Measurements from ENCODE around the gene STK4. TPM values are rescaled to one million over a fixed set of nuclear protein-coding genes. Genes with fewer than 3 reads are reported as not detected.
A peak's percentile ranks its signal among the peaks of the same experiment; 100 is the strongest.

STK4 gene
- total RNA-seq, 5 donors from 2014 or later (not counting 1 experiment from before 2014, with no cell fraction given) = 244 to 315 (median 271) TPM

GRCh38 chr20:44979090-44979621 lies 12.8 kb downstream of the STK4 start:
- Histone ChIP-seq H3K9me3 (no peaks in the 10 kb centered on the region), H3K4me1 (ENCODE audit: control insufficient read depth in 1 of 2, extremely low read depth in 1 of 2, insufficient read depth in 2 of 2, low read length in 2 of 2) (peaks cover 47 to 67% of the 10 kb centered on the region in 2 experiments), H3K36me3 (ENCODE audit: control insufficient read depth in 2 of 2, extremely low read depth in 1 of 2, insufficient read depth in 1 of 2, low read length in 1 of 2) (peaks cover 8 to 71% of the 10 kb centered on the region in 2 donors), H3K27ac (ENCODE audit: low read length) (peak overlapping the region; percentile 91), H3K27me3 (replicated peaks in 1 of 2; ENCODE audit: control insufficient read depth in 2 of 2, extremely low read depth in 1 of 2, insufficient read depth in 2 of 2, low read length in 1 of 2) (no peaks in the 10 kb centered on the region), H3K4me3 (ENCODE audit: control insufficient read depth in 1 of 2, extremely low read depth in 1 of 2, low read length in 1 of 2) (peak overlapping the region; percentile 39 to 44)
- peaks cover 69% of the 10 kb centered on the region for H3K36me3 Mint-ChIP-seq
- H3K27ac Mint-ChIP-seq = peak overlapping the region; percentile 93 to 98
- no peaks in the 10 kb centered on the region for H3K27me3 Mint-ChIP-seq
- H3K4me1 Mint-ChIP-seq = peaks cover 90 to 95% (median 92%) of the 10 kb centered on the region in 3 donors
- no CpG with 5 or more reads among the region's 2 CpGs for WGBS (ENCODE audit: insufficient coverage)
- ChIA-PET CTCF (interaction anchor here (0.8 to 2.6 kb wide), 12 partner anchors 8 to 101 kb away, joined by 3 to 17 read pairs (median 4); partner anchors contain the start of gene TOMM34 (in 1 of the 2)), POLR2A (interaction anchor here (0.8 to 2.0 kb wide), 7 partner anchors 8 to 18 kb away, joined by 3 to 25 read pairs (median 7); no protein-coding TSS in a partner anchor)
- peaks cover 0 to 7% (median 0%) of the 10 kb centered on the region in 3 donors for H3K9me3 Mint-ChIP-seq
- ATAC-seq (replicated peaks in 1 of 4) (peak; percentile 83 to 88 (median 86)), DNase-seq (peak in 34 of 35 experiments; percentile 12 to 92 (median 62))
- peak overlapping the region; percentile 71 to 84 (median 76) for H3K4me3 Mint-ChIP-seq

GRCh38 chr20:44981736-44982406 lies 15.6 kb downstream of the STK4 start:
- peak overlapping the region in 1 of 3 donors; percentile 84 for H3K4me3 Mint-ChIP-seq
- WGBS (ENCODE audit: insufficient coverage) = 90% methylated on average over 4 of the region's 8 CpGs
- no peaks in the 10 kb centered on the region for H3K9me3 Mint-ChIP-seq
- CTCF ChIA-PET = interaction anchor here (0.6 to 1.1 kb wide), 7 partner anchors 9 to 102 kb away, joined by 3 to 6 read pairs (median 4); no protein-coding TSS in a partner anchor
- H3K36me3 Mint-ChIP-seq = peaks cover 60% of the 10 kb centered on the region
- H3K4me1 Mint-ChIP-seq = peaks cover 88 to 94% (median 90%) of the 10 kb centered on the region in 3 donors
- H3K27ac Mint-ChIP-seq = peak overlapping the region; percentile 93 to 98
- H3K9me3 ChIP-seq = no peaks in the 10 kb centered on the region
- POLR2A ChIA-PET = interaction anchor here (0.5 to 0.7 kb wide), 12 partner anchors 8 to 1392 kb away, joined by 3 to 9 read pairs (median 5); no protein-coding TSS in a partner anchor
- no peaks in the 10 kb centered on the region for H3K27me3 ChIP-seq (replicated peaks in 1 of 2; ENCODE audit: control insufficient read depth in 2 of 2, extremely low read depth in 1 of 2, insufficient read depth in 2 of 2, low read length in 1 of 2)
- no peak for ATAC-seq (replicated peaks in 1 of 4)
- H3K36me3 ChIP-seq (ENCODE audit: control insufficient read depth in 2 of 2, extremely low read depth in 1 of 2, insufficient read depth in 1 of 2, low read length in 1 of 2) = peaks cover 0 to 65% of the 10 kb centered on the region in 2 donors
- no peak for DNase-seq
- peaks cover 52 to 66% of the 10 kb centered on the region in 2 experiments for H3K4me1 ChIP-seq (ENCODE audit: control insufficient read depth in 1 of 2, extremely low read depth in 1 of 2, insufficient read depth in 2 of 2, low read length in 2 of 2)
- no peak overlapping the region for H3K4me3 ChIP-seq (ENCODE audit: control insufficient read depth in 1 of 2, extremely low read depth in 1 of 2, low read length in 1 of 2)
- H3K27me3 Mint-ChIP-seq = no peaks in the 10 kb centered on the region
- peak overlapping the region; percentile 91 for H3K27ac ChIP-seq (ENCODE audit: low read length)

GRCh38 chr20:44983093-44983674 lies 16.9 kb downstream of the STK4 start:
- H3K4me1 Mint-ChIP-seq = peaks cover 83 to 89% (median 84%) of the 10 kb centered on the region in 3 donors
- peaks cover 0 to 73% of the 10 kb centered on the region in 2 donors for H3K36me3 ChIP-seq (ENCODE audit: control insufficient read depth in 2 of 2, extremely low read depth in 1 of 2, insufficient read depth in 1 of 2, low read length in 1 of 2)
- H3K4me3 Mint-ChIP-seq = peak overlapping the region in 2 of 3 donors; percentile 33 to 51
- H3K27me3 Mint-ChIP-seq = no peaks in the 10 kb centered on the region
- no peaks in the 10 kb centered on the region for H3K9me3 Mint-ChIP-seq
- DNase-seq (no peak), ATAC-seq (replicated peaks in 1 of 4) (no peak)
- no peak overlapping the region for H3K4me3 ChIP-seq (ENCODE audit: control insufficient read depth in 1 of 2, extremely low read depth in 1 of 2, low read length in 1 of 2)
- CTCF ChIA-PET = no interaction called here
- POLR2A ChIA-PET = no interaction called here
- peak overlapping the region; percentile 91 for H3K27ac ChIP-seq (ENCODE audit: low read length)
- H3K36me3 Mint-ChIP-seq = peaks cover 60% of the 10 kb centered on the region
- H3K9me3 ChIP-seq = no peaks in the 10 kb centered on the region
- H3K27me3 ChIP-seq (replicated peaks in 1 of 2; ENCODE audit: control insufficient read depth in 2 of 2, extremely low read depth in 1 of 2, insufficient read depth in 2 of 2, low read length in 1 of 2) = no peaks in the 10 kb centered on the region
- H3K27ac Mint-ChIP-seq = peak overlapping the region; percentile 81 to 93
- peaks cover 47 to 55% of the 10 kb centered on the region in 2 experiments for H3K4me1 ChIP-seq (ENCODE audit: control insufficient read depth in 1 of 2, extremely low read depth in 1 of 2, insufficient read depth in 2 of 2, low read length in 2 of 2)
- WGBS (ENCODE audit: insufficient coverage) = 100% methylated on average over 7 of the region's 7 CpGs

GRCh38 chr20:44988631-44989171 lies 22.4 kb downstream of the STK4 start:
- no peak for ATAC-seq (replicated peaks in 1 of 4)
- no peak for DNase-seq
- H3K9me3 Mint-ChIP-seq = no peaks in the 10 kb centered on the region
- H3K9me3 ChIP-seq = no peaks in the 10 kb centered on the region
- peak overlapping the region; percentile 80 to 94 for H3K27ac Mint-ChIP-seq
- peaks cover 71 to 87% (median 79%) of the 10 kb centered on the region in 3 donors for H3K4me1 Mint-ChIP-seq
- H3K27me3 ChIP-seq (replicated peaks in 1 of 2; ENCODE audit: control insufficient read depth in 2 of 2, extremely low read depth in 1 of 2, insufficient read depth in 2 of 2, low read length in 1 of 2) = no peaks in the 10 kb centered on the region
- H3K36me3 Mint-ChIP-seq = peaks cover 51% of the 10 kb centered on the region
- peaks cover 0 to 53% of the 10 kb centered on the region in 2 donors for H3K36me3 ChIP-seq (ENCODE audit: control insufficient read depth in 2 of 2, extremely low read depth in 1 of 2, insufficient read depth in 1 of 2, low read length in 1 of 2)
- POLR2A ChIA-PET = no interaction called here
- H3K4me3 Mint-ChIP-seq = peak overlapping the region; percentile 31 to 81 (median 81)
- H3K27me3 Mint-ChIP-seq = no peaks in the 10 kb centered on the region
- peaks cover 34 to 41% of the 10 kb centered on the region in 2 experiments for H3K4me1 ChIP-seq (ENCODE audit: control insufficient read depth in 1 of 2, extremely low read depth in 1 of 2, insufficient read depth in 2 of 2, low read length in 2 of 2)
- no CpG with 5 or more reads among the region's 1 CpG for WGBS (ENCODE audit: insufficient coverage)
- H3K4me3 ChIP-seq (ENCODE audit: control insufficient read depth in 1 of 2, extremely low read depth in 1 of 2, low read length in 1 of 2) = no peak overlapping the region
- no peak overlapping the region for H3K27ac ChIP-seq (ENCODE audit: low read length)
- CTCF ChIA-PET = interaction anchor here in 1 of 2 donors (0.6 kb wide), 1 partner anchor 17 kb away, joined by 3 read pairs; no protein-coding TSS in a partner anchor

- H3K27me3 ChIP-seq (replicated peaks in 1 of 2; ENCODE audit: control insufficient read depth in 2 of 2, extremely low read depth in 1 of 2, insufficient read depth in 2 of 2, low read length in 1 of 2) = no peaks in the 10 kb centered on the region
- peak; percentile 49 to 64 (median 55) for ATAC-seq (replicated peaks in 1 of 4)
- H3K36me3 ChIP-seq (ENCODE audit: control insufficient read depth in 2 of 2, extremely low read depth in 1 of 2, insufficient read depth in 1 of 2, low read length in 1 of 2) = peaks cover 0 to 52% of the 10 kb centered on the region in 2 donors
- peak overlapping the region; percentile 60 for H3K27ac ChIP-seq (ENCODE audit: low read length)
- peak overlapping the region; percentile 77 to 81 (median 81) for H3K4me3 Mint-ChIP-seq
- peaks cover 37 to 43% of the 10 kb centered on the region in 2 experiments for H3K4me1 ChIP-seq (ENCODE audit: control insufficient read depth in 1 of 2, extremely low read depth in 1 of 2, insufficient read depth in 2 of 2, low read length in 2 of 2)
- H3K9me3 ChIP-seq = no peaks in the 10 kb centered on the region
- H3K27me3 Mint-ChIP-seq = no peaks in the 10 kb centered on the region
- DNase-seq = peak in 1 of 35 experiments; percentile 33
- no CpG with 5 or more reads among the region's 3 CpGs for WGBS (ENCODE audit: insufficient coverage)
- ChIA-PET POLR2A (no interaction called here), CTCF (interaction anchor here (0.5 to 1.5 kb wide), 7 partner anchors 9 to 56 kb away, joined by 3 to 5 read pairs (median 4); partner anchors contain the start of gene TOMM34 (in 1 of the 2))
- no peaks in the 10 kb centered on the region for H3K9me3 Mint-ChIP-seq
- peaks cover 53% of the 10 kb centered on the region for H3K36me3 Mint-ChIP-seq
- H3K4me1 Mint-ChIP-seq = peaks cover 70 to 86% (median 80%) of the 10 kb centered on the region in 3 donors
- peak overlapping the region; percentile 93 to 94 for H3K27ac Mint-ChIP-seq
- H3K4me3 ChIP-seq (ENCODE audit: control insufficient read depth in 1 of 2, extremely low read depth in 1 of 2, low read length in 1 of 2) = peak overlapping the region; percentile 28 to 51
Observed at GRCh38 chr20:44990425-44990824, 24.1 kb downstream of the STK4 start.
